GM21360 (cell line): ENCODE measurements around the gene STN1.
A peak's percentile ranks its signal among the peaks of the same experiment; 100 is the strongest.

Experiments used
- ATAC-seq: cut with Tn5 transposase; IDR thresholded peaks from one replicate; pipeline ENCODE4 v1.9.1; 2021; ENCODE audit warnings: mild to moderate bottlenecking, moderate library complexity; ENCODE audit not compliant: unreplicated experiment

STN1 gene

DNA sequence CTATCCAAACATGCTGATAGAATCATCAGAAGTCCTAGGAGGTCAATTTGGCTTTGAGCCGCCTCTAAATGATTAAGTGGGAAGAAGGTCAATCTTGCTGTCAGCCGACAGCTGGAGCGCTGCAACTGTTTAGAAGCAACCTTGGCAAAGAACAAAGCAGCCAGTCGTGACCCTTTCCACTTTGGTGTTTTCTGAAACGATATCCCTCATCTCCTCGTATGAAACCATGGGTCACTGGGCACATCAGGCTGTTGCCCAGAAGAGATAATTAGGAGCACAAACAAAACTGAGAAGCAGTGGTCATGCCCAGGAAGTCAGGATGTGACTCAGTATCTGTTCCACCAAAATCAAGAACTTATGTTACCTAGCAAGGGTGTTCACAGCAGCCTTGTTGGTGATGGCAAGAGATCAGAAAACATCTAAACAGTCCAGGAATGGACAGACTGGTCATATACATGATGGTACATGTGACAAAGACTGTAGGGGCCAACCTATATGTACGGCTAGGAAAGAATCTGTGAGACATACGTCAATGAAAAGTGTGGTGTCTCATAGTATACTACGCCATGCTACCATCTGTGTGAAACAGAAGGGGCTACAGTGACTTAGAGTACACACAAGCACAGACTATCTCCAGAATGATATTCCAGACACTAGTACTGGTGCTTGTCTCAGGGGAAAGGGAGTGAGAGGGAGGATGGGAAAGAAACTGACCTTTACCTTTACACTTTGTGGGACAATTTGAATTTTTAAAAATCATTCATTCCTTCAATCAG is 22.4 kb downstream of the STN1 start:
- ATAC-seq: no peak

GRCh38 chr10:103894441-103894864 is 23.5 kb downstream of the STN1 start:
- ATAC-seq: no peak

DNA sequence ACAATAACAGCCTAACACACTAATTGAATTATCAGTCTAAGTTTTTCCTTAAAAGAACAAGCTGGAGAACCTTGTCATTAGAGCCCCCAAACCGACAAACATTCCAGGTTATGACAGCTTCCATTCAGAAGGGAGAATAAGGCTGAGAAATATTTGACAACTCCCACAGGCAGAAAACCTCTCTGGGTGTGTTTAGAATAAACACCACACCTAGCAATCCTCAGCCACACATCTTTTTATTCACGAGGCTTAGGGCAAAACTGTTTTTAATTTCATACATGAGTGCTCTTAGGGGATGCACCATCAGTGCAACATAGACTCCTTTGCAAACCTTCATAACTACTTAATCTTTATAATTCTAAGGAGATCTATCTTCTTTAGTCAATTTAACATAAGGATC is 24.2 kb downstream of the STN1 start:
- no peak for ATAC-seq

- ATAC-seq: no peak
Measured at GRCh38 chr10:103892181-103892580, 25.8 kb downstream of the STN1 start.

- ATAC-seq: no peak
Measured at GRCh38 chr10:103890688-103891087, 27.3 kb downstream of the STN1 start.

GRCh38 chr10:103890194-103890658 is 27.8 kb downstream of the STN1 start:
- no peak for ATAC-seq

DNA sequence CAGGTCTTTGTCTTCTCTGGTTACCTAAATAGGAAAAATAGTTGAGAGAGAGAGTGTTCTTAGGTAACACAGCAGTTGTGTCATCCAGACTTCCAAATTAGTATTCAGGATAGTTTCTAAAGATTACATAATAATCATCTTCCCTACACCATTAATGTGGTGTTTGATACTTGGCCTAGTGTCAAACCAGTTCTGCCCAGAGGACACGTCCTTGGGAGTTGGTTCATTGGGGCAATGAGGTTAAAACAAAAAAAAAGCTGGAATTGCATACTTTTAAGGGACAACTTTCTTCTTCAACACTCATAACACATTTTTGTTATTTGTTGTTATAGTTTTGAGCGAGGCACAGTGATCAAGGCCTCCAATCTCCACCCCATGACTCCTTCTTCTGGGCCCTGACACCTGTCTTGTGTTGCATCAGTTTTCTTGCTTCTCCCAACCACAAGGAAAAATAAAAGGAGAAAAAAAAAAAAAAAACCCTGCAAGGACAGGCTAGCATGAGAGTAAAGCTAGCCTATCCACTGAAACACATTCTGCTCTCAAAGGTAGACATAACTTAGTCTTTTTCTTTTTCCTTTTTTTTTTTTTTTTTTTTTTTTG is 28.8 kb downstream of the STN1 start:
- no peak for ATAC-seq

- peak; percentile 51 for ATAC-seq
Measured at GRCh38 chr10:103888113-103888841, 29.7 kb downstream of the STN1 start.

DNA sequence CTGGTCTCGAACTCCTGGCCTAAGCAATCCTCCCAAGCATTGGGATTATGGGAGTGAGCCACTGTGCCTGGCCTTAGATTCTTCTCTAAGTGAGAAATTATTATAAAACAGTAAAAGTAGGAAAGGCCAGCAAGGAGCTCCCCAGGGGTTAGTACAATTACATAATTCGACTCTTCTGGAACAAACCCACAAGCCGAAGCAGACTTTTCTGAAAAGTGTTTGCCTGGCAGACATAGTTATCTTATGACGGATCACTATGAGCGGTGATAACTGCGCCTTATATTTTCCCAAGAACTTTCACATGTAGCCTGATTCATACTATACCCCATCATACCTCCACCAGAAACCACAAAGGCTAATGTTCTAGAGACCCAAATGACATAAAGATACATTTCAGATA is 32.4 kb downstream of the STN1 start:
- ATAC-seq: no peak

- no peak for ATAC-seq
Measured at GRCh38 chr10:103884681-103885139, 33.3 kb downstream of the STN1 start.

DNA sequence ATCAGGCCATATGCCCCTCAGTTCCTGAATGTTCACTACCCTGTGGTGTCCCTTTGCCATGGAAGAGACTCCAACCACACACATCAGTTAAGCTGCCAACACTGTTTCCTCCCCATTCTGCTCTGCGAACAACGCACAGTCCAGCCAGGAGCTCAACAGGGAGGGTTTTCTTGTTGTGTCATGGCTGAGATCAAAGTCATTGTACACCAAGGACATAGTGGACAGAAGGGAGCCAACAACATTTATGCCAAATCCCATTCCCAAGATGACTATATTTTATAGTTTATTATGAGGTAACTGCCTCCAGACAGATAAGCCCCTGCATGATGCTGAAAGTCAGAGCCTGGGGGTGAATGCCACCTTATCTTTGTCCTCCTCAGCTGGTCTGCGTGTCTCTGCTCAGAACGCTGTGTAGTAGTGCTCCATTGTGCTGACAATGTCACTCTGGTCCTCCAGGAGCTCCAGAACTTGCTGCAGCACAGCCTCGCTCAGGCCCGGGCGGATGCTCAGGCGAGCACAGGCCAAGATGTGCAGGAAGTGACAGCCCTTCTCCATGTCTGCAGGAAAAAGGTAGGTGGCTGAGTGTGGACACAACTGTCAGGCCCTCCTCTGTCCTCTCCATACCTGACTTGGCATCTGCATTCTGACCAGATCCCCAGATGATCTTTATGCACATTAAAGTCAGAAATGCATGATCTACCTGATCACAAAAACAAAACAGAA is 35.5 kb downstream of the STN1 start:
- ATAC-seq: no peak

- no peak for ATAC-seq
Measured at GRCh38 chr10:103881416-103882284, 36.3 kb downstream of the STN1 start.

GRCh38 chr10:103879831-103880230 is 38.2 kb downstream of the STN1 start:
- ATAC-seq: no peak

- ATAC-seq: no peak
Measured at GRCh38 chr10:103879409-103879808, 38.6 kb downstream of the STN1 start.

DNA sequence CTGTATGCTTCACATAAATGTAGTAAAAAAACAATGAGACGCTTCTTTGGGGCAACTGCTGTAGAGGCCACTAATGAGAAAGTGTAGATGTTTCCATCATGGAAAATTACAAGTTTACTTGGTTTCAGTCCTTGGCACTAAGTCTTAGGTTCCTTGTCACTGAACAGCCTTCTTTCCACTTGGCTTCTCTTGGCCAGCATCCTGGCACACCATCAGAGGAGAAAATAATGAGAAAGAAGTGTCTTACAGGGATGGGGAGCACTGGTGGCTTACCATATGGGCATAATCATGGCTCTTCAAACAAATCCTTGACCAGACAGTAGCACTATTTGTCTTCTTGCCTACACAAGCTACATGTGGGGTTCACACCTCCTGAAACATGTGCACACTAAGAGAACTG is 40.1 kb downstream of the STN1 start:
- no peak for ATAC-seq

GRCh38 chr10:103876155-103876554 is 41.8 kb downstream of the STN1 start:
- ATAC-seq: no peak

DNA sequence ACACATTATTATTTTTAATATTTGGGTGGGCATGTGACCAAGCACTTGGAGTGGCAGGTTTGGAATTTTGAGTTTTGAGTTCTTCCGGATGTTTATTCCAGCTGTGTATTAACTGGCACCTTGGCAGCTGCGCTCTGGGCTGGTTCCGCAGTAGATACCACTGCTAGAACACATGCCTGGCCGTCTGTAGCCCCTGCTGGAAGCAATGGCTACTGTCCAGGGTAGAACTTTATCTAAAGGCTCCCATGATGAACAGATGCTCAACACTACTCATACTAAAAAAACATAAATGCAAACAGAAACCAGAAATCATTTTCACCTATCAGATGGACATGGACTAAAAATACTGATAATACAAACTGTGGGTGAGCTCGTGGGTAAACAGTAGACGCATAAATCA is 43.3 kb downstream of the STN1 start:
- no peak for ATAC-seq

DNA sequence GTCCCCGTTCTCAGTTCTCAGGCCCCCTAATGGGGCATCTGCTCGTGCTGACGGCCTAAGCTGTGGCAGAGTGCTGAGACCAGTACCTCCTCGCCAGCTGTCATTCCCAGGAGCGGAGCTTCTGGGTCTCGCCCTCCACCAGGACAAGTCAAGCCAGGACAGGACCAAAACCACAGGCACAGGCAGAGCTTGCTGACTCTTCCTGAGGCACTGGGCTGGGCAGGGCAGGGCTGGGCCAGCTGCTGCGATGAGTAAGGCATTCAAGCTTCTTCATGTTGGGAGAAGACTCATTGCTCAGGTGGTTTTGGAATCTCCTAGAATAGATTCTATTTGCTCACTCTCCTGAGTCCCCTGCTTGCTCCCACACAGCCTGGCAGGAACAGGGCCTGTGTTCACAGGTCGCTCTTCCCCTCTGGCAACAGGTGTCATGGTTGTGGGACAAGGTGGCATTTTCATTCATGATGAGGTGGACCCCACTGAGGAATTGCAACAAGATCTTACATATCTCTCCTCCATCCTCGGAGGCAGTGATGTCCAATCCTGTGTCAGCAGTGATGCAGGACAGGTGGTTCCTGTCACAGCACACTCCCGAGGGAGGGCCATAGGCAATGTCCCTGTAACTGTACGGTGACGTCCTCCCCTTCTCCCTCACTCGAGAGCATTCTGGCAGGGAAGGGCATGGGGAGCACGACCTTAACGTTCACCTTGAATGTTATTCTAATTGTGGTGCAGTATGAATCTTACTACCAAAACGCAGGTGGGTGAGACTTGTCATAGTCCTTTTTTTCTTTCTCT is 45.6 kb downstream of the STN1 start:
- ATAC-seq: no peak

DNA sequence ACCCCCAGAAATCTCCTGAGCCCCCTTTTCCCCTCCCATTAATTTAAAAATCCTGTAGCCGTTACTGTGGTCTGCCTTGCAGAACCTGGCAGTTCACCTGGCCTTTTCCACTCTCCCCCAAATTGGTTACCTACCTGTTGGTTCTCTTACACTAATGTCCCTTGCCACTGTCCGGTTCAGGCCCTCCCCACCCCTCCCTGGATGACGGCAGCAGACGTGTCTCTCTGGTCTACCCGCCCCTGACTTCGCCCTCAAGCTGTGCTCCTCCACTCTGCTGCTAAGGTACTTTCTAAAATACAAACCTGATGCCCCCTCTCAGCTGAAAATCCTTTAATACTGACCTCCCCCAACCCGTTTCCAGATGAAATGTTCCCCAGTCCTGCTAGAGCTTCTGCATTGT is 47.0 kb downstream of the STN1 start:
- no peak for ATAC-seq
